Adrenal gland (tissue), 5 donors: Measurements from ENCODE around the gene FGFR3.

Source experiments
- CTCF ChIP-seq, 6 experiments: fragments of 450-650 bp in 4 of 6; fragments of 200-600 bp in 2 of 6; sonication (generic) in 1 of 6; IDR thresholded peaks; 1 replicate in 5 of 6; 2 replicates in 1 of 6; pipeline versions ENCODE4 v1.5.1 to v1.8.0; 2016 to 2021; ENCODE audit warnings: antibody characterized with exemption in 6 of 6, mild to moderate bottlenecking in 2 of 6, moderate library complexity in 1 of 6
- POLR2A ChIP-seq, 2 donors: fragments of 450-650 bp; IDR thresholded peaks; one replicate each; pipeline ENCODE4 v1.6.1; 2017; ENCODE audit warnings: antibody characterized with exemption in 2 of 2, mild to moderate bottlenecking in 2 of 2, moderate library complexity in 1 of 2
- donor health status: DM: no; HTN: no; CAD: no.

DNA sequence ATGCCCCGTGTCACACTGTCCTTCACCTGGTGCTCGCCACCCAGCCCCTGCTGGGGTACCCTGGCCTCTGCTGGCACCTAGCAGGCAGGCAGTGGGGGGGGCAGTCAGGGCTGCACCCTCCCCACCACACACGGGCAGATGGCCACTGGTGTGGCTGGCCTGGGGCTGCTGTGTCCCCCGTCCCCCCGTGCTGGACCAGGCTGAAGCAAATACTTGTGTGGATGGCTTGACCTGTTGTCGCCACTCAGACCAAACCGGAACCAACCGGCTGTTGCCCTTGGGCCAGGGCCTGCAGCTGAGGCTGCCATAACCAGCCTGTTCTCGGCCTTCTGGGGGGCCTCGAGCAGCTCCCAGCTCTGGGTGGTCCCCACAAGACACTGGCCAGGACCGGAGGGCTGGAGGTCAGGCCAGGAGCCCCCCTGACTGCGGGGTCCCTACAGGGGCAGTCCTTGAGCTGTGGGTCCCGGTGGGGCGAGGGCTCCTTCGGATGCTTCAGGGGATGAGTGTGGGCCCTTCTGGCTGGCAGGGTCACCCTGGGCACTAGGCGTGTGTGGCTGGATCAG is 4.3 kb downstream of the FGFR3 start:
- TF ChIP-seq CTCF (IDR thresholded peaks at IDR 0.05) (no peak), POLR2A (IDR thresholded peaks at IDR 0.05) (no peak)
